DMS53 (cell line): Measurements from ENCODE around the gene PFKFB1.

Experiments used
- DNase-seq: peaks from one replicate; lab custom pipeline; 2025; lab: John Stamatoyannopoulos, UW

The PFKFB1 gene

GRCh38 chrX:54922547-54922946, 71.4 kb downstream of the PFKFB1 start:
- no peak for DNase-seq

- peak; percentile 68 for DNase-seq
These were observed 72.5 kb downstream of the PFKFB1 start for GRCh38 chrX:54921427-54922021.

GRCh38 chrX:54920610-54921426, 73.2 kb downstream of the PFKFB1 start, which contains the start of gene TRO:
Gene TRO (plus strand): TSS chrX:54920824. CDS start chrX:54922247, 1,423 bp downstream.
- DNase-seq: peak; percentile 38

- no peak for DNase-seq
These were observed 84.0 kb downstream of the PFKFB1 start for GRCh38 chrX:54909941-54910340.

- no peak for DNase-seq
These were observed 99.8 kb downstream of the PFKFB1 start for GRCh38 chrX:54894159-54894558.

GRCh38 chrX:54891573-54891972, 102.4 kb downstream of the PFKFB1 start:
- peak; percentile 73 for DNase-seq

- no peak for DNase-seq
These were observed 108.2 kb downstream of the PFKFB1 start for GRCh38 chrX:54885740-54886139.
